Skeletal muscle cell (primary cell): ENCODE measurements around the gene TMEM187.

ENCODE experiments used
- DNase-seq: peaks from one replicate; pipeline ENCODE4 v3.0.0-alpha.2; 2010; ENCODE audit warnings: low read depth
- H3K4me3 ChIP-seq: 2 replicates; pipeline ENCODE4 v1.5.1; 2011; ENCODE audit warnings: low read depth, mild to moderate bottlenecking, control low read depth, low read length, moderate library complexity

TMEM187 gene

DNA sequence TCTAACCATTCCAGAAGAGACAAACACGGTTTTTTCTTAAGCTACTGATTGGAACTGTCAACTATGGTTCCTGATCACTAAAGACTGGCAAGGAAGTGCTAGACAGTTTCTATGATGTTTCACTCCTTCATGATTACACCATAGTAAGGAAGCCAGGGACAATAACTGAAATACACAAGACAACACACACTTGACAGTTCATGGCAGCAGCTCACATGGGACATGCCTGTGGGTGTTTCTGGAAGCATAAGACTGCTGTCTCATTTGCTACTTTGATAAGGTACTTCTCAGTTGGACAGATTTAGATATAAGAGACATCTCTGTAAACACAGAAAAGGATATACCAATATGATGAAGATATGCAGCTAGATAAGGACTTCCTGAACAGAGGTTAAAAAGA, 55.4 kb downstream of the TMEM187 start:
- H3K4me3 ChIP-seq: no peak overlapping the region
- no peak for DNase-seq

DNA sequence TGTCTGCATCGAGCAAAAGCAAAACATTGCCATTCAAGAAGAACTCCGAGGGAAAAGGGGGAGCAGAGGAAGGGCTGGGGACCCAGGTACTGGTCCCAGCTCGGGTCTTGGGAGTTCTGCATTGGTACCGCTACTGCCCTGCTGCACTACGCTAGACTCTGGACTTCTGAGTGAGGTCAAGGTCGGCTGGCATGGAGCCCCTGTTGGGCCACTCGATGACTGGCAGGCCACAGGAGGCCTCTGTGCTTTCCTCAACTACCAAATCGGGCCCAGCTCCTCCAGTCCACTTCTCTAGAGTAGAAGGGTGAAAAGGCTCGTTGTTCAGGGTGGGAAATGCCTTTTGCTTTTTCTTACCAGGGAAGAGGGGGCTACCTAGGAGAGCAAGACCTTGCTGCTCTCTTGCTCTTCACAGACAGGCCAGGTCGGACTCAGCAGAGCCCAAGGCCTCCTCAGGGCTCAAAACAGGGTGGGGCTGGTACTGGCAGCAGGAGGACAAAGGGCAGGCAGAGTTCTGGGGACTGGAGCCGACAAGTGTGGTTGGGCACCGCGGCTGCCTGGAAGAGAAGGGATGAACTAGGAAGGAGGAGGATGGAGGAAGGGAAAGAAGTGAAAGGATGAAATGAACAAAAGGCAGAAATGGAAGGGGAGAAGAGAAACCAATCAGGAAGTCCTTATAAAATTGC, 56.1 kb downstream of the TMEM187 start:
- H3K4me3 ChIP-seq: no peak overlapping the region
- no peak for DNase-seq

DNA sequence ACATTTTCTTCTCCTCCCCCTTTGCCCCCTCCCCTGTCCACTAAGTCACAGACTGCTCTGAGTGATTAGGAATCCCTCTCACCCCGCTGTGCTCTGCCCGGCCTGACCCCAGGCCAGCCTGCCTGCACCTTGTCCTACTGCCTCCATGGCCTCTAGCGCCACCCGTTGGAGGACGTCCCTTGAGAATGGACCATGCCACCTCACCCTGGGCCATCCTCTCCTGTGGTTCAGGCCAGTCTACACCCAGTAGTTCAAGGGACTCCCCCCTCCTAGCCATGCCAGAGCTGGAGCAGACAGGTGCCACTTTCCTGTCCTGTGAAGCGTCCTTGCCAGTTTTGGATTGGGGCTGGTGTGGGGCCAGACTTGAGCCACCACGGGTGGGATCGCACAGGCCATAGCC, 56.9 kb downstream of the TMEM187 start:
- DNase-seq: no peak
- H3K4me3 ChIP-seq: no peak overlapping the region

DNA sequence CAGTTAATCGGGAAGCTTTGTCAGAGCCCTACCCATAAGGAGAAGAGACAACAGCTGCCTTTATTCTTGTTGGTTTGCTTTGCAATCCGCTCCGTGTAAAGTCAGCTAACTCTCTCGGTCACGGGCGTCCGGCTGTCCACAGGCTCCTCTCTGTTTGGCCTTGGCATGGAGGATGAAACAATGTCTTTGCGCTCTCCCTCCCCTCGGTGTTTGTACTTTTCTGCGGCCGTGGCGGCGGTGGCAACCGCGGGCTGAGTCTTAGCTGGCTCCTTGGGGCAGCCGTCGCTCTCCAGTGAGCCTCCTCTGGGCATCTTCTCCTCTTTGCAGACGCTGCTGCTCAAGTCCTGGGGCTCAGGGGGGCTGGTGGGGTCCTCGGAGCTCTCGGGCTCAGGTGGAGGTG, 57.7 kb downstream of the TMEM187 start:
- no peak for DNase-seq
- H3K4me3 ChIP-seq: no peak overlapping the region

DNA sequence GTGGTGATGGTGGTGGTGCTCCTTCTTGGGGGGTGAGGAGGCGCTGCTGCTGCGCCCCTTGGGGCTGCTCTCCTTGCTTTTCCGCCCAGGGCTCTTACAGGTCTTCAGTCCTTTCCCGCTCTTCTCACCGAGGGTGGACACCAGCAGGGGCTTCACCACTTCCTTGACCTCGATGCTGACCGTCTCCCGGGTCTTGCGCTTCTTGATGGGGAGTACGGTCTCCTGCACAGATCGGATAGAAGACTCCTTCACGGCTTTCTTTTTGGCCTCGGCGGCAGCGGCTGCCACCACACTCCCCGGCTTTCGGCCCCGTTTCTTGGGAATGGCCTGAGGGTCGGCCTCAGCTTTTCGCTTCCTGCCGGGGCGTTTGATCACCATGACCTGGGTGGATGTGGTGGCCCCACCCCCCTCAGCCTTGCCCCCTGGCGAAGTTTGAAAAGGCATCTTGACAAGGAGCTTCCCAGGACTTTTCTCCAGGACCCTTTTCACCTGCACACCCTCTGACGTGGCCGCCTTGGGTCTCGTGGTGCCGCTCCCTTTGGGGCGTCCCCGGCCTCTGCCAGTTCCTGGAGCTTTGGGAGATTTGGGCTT, 58.3 kb downstream of the TMEM187 start:
- DNase-seq: no peak
- H3K4me3 ChIP-seq: no peak overlapping the region

DNA sequence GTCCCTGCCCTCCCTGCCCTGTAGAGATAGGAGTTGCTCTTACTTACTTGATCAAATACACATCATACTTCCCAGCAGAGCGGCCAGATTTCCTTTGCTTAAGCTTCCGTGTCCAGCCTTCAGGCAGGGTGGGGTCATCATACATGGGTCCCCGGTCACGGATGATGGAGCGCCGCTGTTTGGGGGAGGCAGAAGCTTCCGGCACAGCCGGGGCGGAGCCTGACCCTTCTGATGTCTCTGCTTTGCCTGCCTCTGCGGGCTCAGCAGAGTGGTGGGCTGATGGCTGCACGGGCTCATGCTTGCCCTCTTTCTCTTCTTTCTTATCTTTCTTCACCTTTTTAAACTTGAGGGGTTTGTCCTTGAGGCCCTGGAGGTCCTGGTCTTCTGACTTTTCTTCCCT, 59.6 kb downstream of the TMEM187 start:
- no peak overlapping the region for H3K4me3 ChIP-seq
- no peak for DNase-seq

DNA sequence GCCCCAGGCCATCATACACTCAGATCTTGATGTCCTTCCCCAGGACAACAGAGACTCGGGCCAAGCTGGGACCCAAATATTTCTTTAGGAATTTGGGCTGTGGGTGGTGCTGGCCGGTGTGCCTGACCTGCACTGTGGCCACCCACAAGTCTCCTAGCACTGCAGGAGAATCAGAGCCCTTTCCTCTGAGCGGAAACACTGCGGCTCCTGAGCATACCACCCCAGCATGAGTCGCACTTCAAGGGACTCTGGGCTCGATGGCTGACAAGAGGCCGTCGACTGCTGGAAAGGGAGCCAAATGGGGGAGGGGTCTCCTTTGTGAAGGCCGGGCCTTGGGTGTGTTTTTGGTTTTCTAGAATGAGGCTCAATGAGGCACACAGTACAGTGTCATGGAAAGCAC, 60.1 kb downstream of the TMEM187 start:
- DNase-seq: no peak
- no peak overlapping the region for H3K4me3 ChIP-seq
